GM18498 (cell line): ENCODE measurements around the gene FOXI1.

Experiments
- ATAC-seq: cut with Tn5 transposase; IDR thresholded peaks from one replicate; pipeline ENCODE4 v1.9.1; 2021; ENCODE audit warnings: mild to moderate bottlenecking, moderate library complexity; ENCODE audit not compliant: unreplicated experiment

The FOXI1 gene

GRCh38 chr5:170105642-170106611, at the start of gene FOXI1:
TSS of gene FOXI1 (plus strand) at chr5:170105897. CDS start at chr5:170105958, 61 bp downstream.
- no peak for ATAC-seq

- ATAC-seq: no peak
Observed at GRCh38 chr5:170056561-170057267, 49.0 kb upstream of the FOXI1 start.

- no peak for ATAC-seq
Observed at GRCh38 chr5:170057311-170057710, 48.4 kb upstream of the FOXI1 start.

GRCh38 chr5:170059221-170059620, 46.5 kb upstream of the FOXI1 start:
- ATAC-seq: no peak

- no peak for ATAC-seq
Observed at GRCh38 chr5:170067152-170067551, 38.5 kb upstream of the FOXI1 start.

- no peak for ATAC-seq
Observed at GRCh38 chr5:170067574-170068170, 38.0 kb upstream of the FOXI1 start.

GRCh38 chr5:170069512-170069911, 36.2 kb upstream of the FOXI1 start:
- no peak for ATAC-seq

- no peak for ATAC-seq
Observed at GRCh38 chr5:170070556-170071412, 34.9 kb upstream of the FOXI1 start.

- no peak for ATAC-seq
Observed at GRCh38 chr5:170071748-170072147, 33.9 kb upstream of the FOXI1 start.

GRCh38 chr5:170075696-170076095, 30.0 kb upstream of the FOXI1 start:
- ATAC-seq: no peak

GRCh38 chr5:170076211-170076610, 29.5 kb upstream of the FOXI1 start:
- ATAC-seq: no peak

- no peak for ATAC-seq
Observed at GRCh38 chr5:170076739-170077138, 29.0 kb upstream of the FOXI1 start.

- ATAC-seq: no peak
Observed at GRCh38 chr5:170077526-170077925, 28.2 kb upstream of the FOXI1 start.

- no peak for ATAC-seq
Observed at GRCh38 chr5:170078458-170078857, 27.2 kb upstream of the FOXI1 start.

GRCh38 chr5:170078931-170079330, 26.8 kb upstream of the FOXI1 start:
- no peak for ATAC-seq

- ATAC-seq: no peak
Observed at GRCh38 chr5:170080217-170080616, 25.5 kb upstream of the FOXI1 start.

- ATAC-seq: no peak
Observed at GRCh38 chr5:170080786-170081445, 24.8 kb upstream of the FOXI1 start.

GRCh38 chr5:170081616-170082015, 24.1 kb upstream of the FOXI1 start:
- ATAC-seq: no peak

- no peak for ATAC-seq
Observed at GRCh38 chr5:170082701-170083100, 23.0 kb upstream of the FOXI1 start.

GRCh38 chr5:170087168-170087817, 18.4 kb upstream of the FOXI1 start:
- ATAC-seq: no peak
